MCF 10A (cell line): ENCODE results near the gene HECW1. TPM values are rescaled to one million over a fixed set of nuclear protein-coding genes. Genes with fewer than 3 reads are reported as not detected.

Source experiments
- BruUV-seq: library from RNA; stranded (reverse); fragments of 400-500 nt; replicated peaks from 2 replicates; lab custom pipeline; 2021; lab: Mats Ljungman, UMichigan
- CTCF ChIA-PET: fragments of 300-600 bp; sonication (Branson Sonifier 250); formaldehyde crosslinking; extraction: SDS; loops from one replicate; lab custom pipeline; 2021; ENCODE audit warnings: antibody characterized with exemption, inconsistent platforms; lab: Yijun Ruan, JAX
- POLR2A ChIA-PET: fragments of 300-600, 350-650 bp; sonication (Branson Sonifier 250); formaldehyde crosslinking; extraction: SDS; loops from one replicate; lab custom pipeline; 2020; ENCODE audit warnings: antibody characterized with exemption, inconsistent platforms; lab: Yijun Ruan, JAX
- DNase-seq: peaks from one replicate; pipeline ENCODE4 v3.0.0-alpha.2; 2018; ENCODE audit not compliant: unreplicated experiment
- H3K27ac Mint-ChIP-seq: one replicate; pipeline ENCODE4 v1.8.0; 2022; ENCODE audit warnings: mild to moderate bottlenecking, low read depth, mixed read lengths; ENCODE audit not compliant: unreplicated experiment
- H3K27me3 Mint-ChIP-seq: one replicate; pipeline ENCODE4 v1.8.0; 2022; ENCODE audit warnings: mixed read lengths; ENCODE audit not compliant: insufficient read depth, unreplicated experiment
- H3K36me3 Mint-ChIP-seq: one replicate; pipeline ENCODE4 v1.8.0; 2022; ENCODE audit warnings: mild to moderate bottlenecking, moderate library complexity, mixed read lengths; ENCODE audit not compliant: insufficient read depth, unreplicated experiment
- H3K4me1 Mint-ChIP-seq: one replicate; pipeline ENCODE4 v1.8.0; 2022; ENCODE audit warnings: mixed read lengths; ENCODE audit not compliant: insufficient read depth, unreplicated experiment
- H3K4me3 Mint-ChIP-seq: one replicate; pipeline ENCODE4 v1.8.0; 2022; ENCODE audit warnings: mild to moderate bottlenecking, moderate library complexity, mixed read lengths; ENCODE audit not compliant: unreplicated experiment
- H3K9me3 Mint-ChIP-seq: one replicate; pipeline ENCODE4 v1.8.0; 2022; ENCODE audit warnings: mixed read lengths; ENCODE audit not compliant: unreplicated experiment
- CTCF ChIP-seq: fragments of 200-600 bp; IDR thresholded peaks from one replicate; pipeline ENCODE4 v1.8.0; 2022; ENCODE audit warnings: antibody characterized with exemption, mild to moderate bottlenecking; ENCODE audit not compliant: unreplicated experiment
- intact Hi-C: fragments of 100-400 bp; cut with micrococcal nuclease; formaldehyde crosslinking; loops from 2 replicates; pipeline ENCODE4 v1.14.1; 2022
- total RNA-seq: library from RNA; stranded (reverse); gene quantifications from 2 replicates; pipeline ENCODE4 v1.2.3, GENCODE V29; 2022

Gene HECW1
- total RNA-seq, 1 experiment from 2014 or later = not detected

- Mint-ChIP-seq H3K27me3 (no peaks in the 10 kb centered on the region), H3K27ac (no peak overlapping the region)
These were observed 272.3 kb downstream of the HECW1 start for GRCh38 chr7:43384616-43385308.

GRCh38 chr7:43385309-43385680 lies 272.8 kb downstream of the HECW1 start:
- TF ChIP-seq CTCF = no peak
- H3K4me3 Mint-ChIP-seq = no peak overlapping the region
- peak; percentile 43 for DNase-seq
- ChIA-PET CTCF (no interaction called here), POLR2A (interaction anchor here (0.6 kb wide), 1 partner anchor 221 kb away, joined by 3 read pairs; no protein-coding TSS in a partner anchor)
- BruUV-seq = no TSS peak
- no peaks in the 10 kb centered on the region for H3K4me1 Mint-ChIP-seq
- no peaks in the 10 kb centered on the region for H3K36me3 Mint-ChIP-seq
- H3K9me3 Mint-ChIP-seq = no peaks in the 10 kb centered on the region
- no peaks in the 10 kb centered on the region for H3K27me3 Mint-ChIP-seq
- intact Hi-C loops = no loop called here
- no peak overlapping the region for H3K27ac Mint-ChIP-seq

More at GRCh38 chr7:43384616-43385308, 272.3 kb downstream of the HECW1 start:
- Mint-ChIP-seq H3K4me3 (no peak overlapping the region), H3K4me1 (no peaks in the 10 kb centered on the region), H3K9me3 (no peaks in the 10 kb centered on the region), H3K36me3 (no peaks in the 10 kb centered on the region)
- no peak for DNase-seq
- CTCF ChIA-PET = no interaction called here
- intact Hi-C loops = no loop called here
- no TSS peak for BruUV-seq
- POLR2A ChIA-PET = interaction anchor here (0.6 to 0.8 kb wide), 2 partner anchors 11 to 220 kb away, joined by 3 read pairs; no protein-coding TSS in a partner anchor
- TF ChIP-seq CTCF = no peak

- POLR2A ChIA-PET = no interaction called here
- no peak overlapping the region for H3K27ac Mint-ChIP-seq
- intact Hi-C loops = no loop called here
- no peaks in the 10 kb centered on the region for H3K27me3 Mint-ChIP-seq
- CTCF ChIA-PET = no interaction called here
- no peaks in the 10 kb centered on the region for H3K9me3 Mint-ChIP-seq
- H3K4me3 Mint-ChIP-seq = no peak overlapping the region
- no peaks in the 10 kb centered on the region for H3K36me3 Mint-ChIP-seq
- no TSS peak for BruUV-seq
- no peaks in the 10 kb centered on the region for H3K4me1 Mint-ChIP-seq
- no peak for TF ChIP-seq CTCF
- DNase-seq = peak; percentile 50
These were observed 273.4 kb downstream of the HECW1 start for GRCh38 chr7:43385856-43386255.

GRCh38 chr7:43387932-43388331 lies 275.5 kb downstream of the HECW1 start:
- no peaks in the 10 kb centered on the region for H3K36me3 Mint-ChIP-seq
- no peak overlapping the region for H3K4me3 Mint-ChIP-seq
- intact Hi-C loops = no loop called here
- CTCF ChIA-PET = interaction anchor here (1.2 kb wide), 1 partner anchor 19 kb away, joined by 4 read pairs; no protein-coding TSS in a partner anchor
- no peaks in the 10 kb centered on the region for H3K4me1 Mint-ChIP-seq
- TF ChIP-seq CTCF = no peak
- BruUV-seq = no TSS peak
- DNase-seq = no peak
- POLR2A ChIA-PET = interaction anchor here (0.6 kb wide), 1 partner anchor 432 kb away, joined by 4 read pairs; no protein-coding TSS in a partner anchor
- no peaks in the 10 kb centered on the region for H3K27me3 Mint-ChIP-seq
- H3K9me3 Mint-ChIP-seq = no peaks in the 10 kb centered on the region
- no peak overlapping the region for H3K27ac Mint-ChIP-seq
